Neural cell (in vitro differentiated cells): ENCODE measurements around the gene KRT222.

Source experiments
- CTCF ChIP-seq: fragments of 450-650 bp; IDR thresholded peaks from 2 replicates; pipeline ENCODE4 v1.5.1; 2014; ENCODE audit warnings: antibody characterized with exemption, mild to moderate bottlenecking, moderate library complexity; ENCODE audit not compliant: poor library complexity, severe bottlenecking
- EP300 ChIP-seq: fragments of 450-650 bp; conservative IDR thresholded peaks from 2 replicates; pipeline ENCODE4 v1.6.1; 2014; ENCODE audit warnings: antibody characterized with exemption, mild to moderate bottlenecking, moderate library complexity; ENCODE audit not compliant: poor library complexity, severe bottlenecking
- EZH2 ChIP-seq: fragments of 200-600, 300-800 bp; shearing (Covaris generic), sonication (generic); IDR thresholded peaks from 2 replicates; pipeline ENCODE4 v1.6.1; 2014; ENCODE audit warnings: antibody characterized with exemption, low read length, borderline replicate concordance, mild to moderate bottlenecking; ENCODE audit not compliant: insufficient read depth, poor library complexity, severe bottlenecking
- POLR2AphosphoS5 ChIP-seq: IDR thresholded peaks from 2 replicates; pipeline ENCODE4 v1.6.1; 2012
- REST ChIP-seq: IDR thresholded peaks from 2 replicates; pipeline ENCODE4 v1.6.1; 2012; ENCODE audit warnings: borderline replicate concordance
- SMC3 ChIP-seq: fragments of 450-650 bp; conservative IDR thresholded peaks from 2 replicates; pipeline ENCODE4 v1.6.1; 2014; ENCODE audit warnings: antibody characterized with exemption, mild to moderate bottlenecking, moderate library complexity; ENCODE audit not compliant: poor library complexity

- no peak for TF ChIP-seq CTCF
- no peak for TF ChIP-seq POLR2AphosphoS5
- TF ChIP-seq EP300 = no peak
- no peak for TF ChIP-seq SMC3
- no peak for TF ChIP-seq EZH2
- no peak for TF ChIP-seq REST
These were observed 27.0 kb downstream of the KRT222 start for GRCh38 chr17:40637931-40638330.
